HFF-Myc (cell line): ENCODE data around the gene CPTP.

Experiments
- DNase-seq: peaks from one replicate; pipeline ENCODE4 v3.0.0-alpha.2; 2011; ENCODE audit warnings: low read depth; ENCODE audit errors: extremely low read depth
- H3K4me3 ChIP-seq: replicated peaks from 2 replicates; pipeline ENCODE4 v1.5.1; 2011; ENCODE audit warnings: low read depth, mild to moderate bottlenecking, control low read depth, low read length
- CTCF ChIP-seq: IDR thresholded peaks from 2 replicates; pipeline ENCODE4 v1.5.1; 2012; ENCODE audit warnings: mild to moderate bottlenecking, low read depth, low read length, control low read depth; ENCODE audit errors: missing control alignments

Gene CPTP

GRCh38 chr1:1303736-1304135 lies 20.9 kb upstream of the CPTP start:
- DNase-seq, result no peak
- TF ChIP-seq CTCF, result no peak
- no peak overlapping the region for H3K4me3 ChIP-seq

- peak; percentile 60 for DNase-seq
- no peak for TF ChIP-seq CTCF
- peak overlapping the region; percentile 79 for H3K4me3 ChIP-seq
Observed at GRCh38 chr1:1304331-1305299, 20.0 kb upstream of the CPTP start.

- TF ChIP-seq CTCF, result no peak
- H3K4me3 ChIP-seq, result peak overlapping the region; percentile 79
- DNase-seq, result peak; percentile 48
Observed at GRCh38 chr1:1305300-1306069, 19.1 kb upstream of the CPTP start.

- no peak for DNase-seq
- peak overlapping the region; percentile 79 for H3K4me3 ChIP-seq
- peak; percentile 17 for TF ChIP-seq CTCF
Observed at GRCh38 chr1:1306070-1306660, 18.4 kb upstream of the CPTP start.

- H3K4me3 ChIP-seq, result peak overlapping the region; percentile 79
- no peak for DNase-seq
- TF ChIP-seq CTCF, result no peak
Observed at GRCh38 chr1:1306661-1307260, 17.8 kb upstream of the CPTP start.

GRCh38 chr1:1307261-1307922 lies 17.2 kb upstream of the CPTP start:
- no peak for DNase-seq
- H3K4me3 ChIP-seq, result peak overlapping the region; percentile 79
- no peak for TF ChIP-seq CTCF
